Measurements from ENCODE around the gene PTPN14.

DNA sequence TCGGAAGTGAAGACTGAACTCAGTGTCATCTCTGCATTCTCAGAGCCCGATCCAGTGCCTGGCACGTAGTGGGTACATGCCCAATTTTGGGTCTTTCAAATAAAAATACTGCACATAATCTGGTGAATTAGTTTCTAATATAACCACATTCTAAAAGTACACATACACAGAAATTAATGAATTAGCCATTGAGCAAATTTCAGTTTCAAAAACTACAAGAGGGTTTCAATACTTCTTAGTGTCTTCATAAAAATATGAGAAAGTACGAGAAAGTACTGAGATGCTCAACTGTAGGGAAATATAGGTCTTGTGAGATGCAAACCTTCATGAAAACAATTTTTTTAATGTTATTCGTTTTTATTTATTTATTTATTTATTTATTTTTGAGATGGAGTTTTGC lies 183.6 kb downstream of the PTPN14 start:
- TF ChIP-seq, protein P1, sequence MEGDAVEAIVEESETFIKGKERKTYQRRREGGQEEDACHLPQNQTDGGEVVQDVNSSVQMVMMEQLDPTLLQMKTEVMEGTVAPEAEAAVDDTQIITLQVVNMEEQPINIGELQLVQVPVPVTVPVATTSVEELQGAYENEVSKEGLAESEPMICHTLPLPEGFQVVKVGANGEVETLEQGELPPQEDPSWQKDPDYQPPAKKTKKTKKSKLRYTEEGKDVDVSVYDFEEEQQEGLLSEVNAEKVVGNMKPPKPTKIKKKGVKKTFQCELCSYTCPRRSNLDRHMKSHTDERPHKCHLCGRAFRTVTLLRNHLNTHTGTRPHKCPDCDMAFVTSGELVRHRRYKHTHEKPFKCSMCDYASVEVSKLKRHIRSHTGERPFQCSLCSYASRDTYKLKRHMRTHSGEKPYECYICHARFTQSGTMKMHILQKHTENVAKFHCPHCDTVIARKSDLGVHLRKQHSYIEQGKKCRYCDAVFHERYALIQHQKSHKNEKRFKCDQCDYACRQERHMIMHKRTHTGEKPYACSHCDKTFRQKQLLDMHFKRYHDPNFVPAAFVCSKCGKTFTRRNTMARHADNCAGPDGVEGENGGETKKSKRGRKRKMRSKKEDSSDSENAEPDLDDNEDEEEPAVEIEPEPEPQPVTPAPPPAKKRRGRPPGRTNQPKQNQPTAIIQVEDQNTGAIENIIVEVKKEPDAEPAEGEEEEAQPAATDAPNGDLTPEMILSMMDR (conservative IDR thresholded peaks at IDR 0.05): no peak
- no peak for TF ChIP-seq ZFX (IDR thresholded peaks at IDR 0.05)

Data from C4-2B (cell line).